ENCODE results near the gene ACAD10.

DNA sequence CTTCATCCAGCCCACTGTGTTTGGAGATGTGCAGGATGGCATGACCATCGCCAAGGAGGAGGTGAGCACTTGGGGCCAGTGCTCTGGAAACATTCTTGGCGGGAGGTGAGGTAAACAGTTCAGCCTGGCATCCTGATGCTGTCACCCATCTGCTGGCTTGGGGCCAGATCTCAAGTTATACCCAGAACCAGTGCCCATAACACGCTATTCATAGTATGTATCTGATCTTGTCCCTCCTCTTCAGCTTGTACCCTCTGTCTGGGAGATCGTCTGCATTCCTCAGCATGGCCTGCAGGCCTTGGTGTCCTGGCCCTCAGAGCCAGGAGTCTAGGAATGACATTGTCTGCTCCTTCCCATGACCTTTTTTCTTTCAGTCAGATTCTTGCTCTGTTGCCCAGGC lies 112.3 kb downstream of the ACAD10 start:
- TF ChIP-seq, protein P1, sequence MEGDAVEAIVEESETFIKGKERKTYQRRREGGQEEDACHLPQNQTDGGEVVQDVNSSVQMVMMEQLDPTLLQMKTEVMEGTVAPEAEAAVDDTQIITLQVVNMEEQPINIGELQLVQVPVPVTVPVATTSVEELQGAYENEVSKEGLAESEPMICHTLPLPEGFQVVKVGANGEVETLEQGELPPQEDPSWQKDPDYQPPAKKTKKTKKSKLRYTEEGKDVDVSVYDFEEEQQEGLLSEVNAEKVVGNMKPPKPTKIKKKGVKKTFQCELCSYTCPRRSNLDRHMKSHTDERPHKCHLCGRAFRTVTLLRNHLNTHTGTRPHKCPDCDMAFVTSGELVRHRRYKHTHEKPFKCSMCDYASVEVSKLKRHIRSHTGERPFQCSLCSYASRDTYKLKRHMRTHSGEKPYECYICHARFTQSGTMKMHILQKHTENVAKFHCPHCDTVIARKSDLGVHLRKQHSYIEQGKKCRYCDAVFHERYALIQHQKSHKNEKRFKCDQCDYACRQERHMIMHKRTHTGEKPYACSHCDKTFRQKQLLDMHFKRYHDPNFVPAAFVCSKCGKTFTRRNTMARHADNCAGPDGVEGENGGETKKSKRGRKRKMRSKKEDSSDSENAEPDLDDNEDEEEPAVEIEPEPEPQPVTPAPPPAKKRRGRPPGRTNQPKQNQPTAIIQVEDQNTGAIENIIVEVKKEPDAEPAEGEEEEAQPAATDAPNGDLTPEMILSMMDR (IDR thresholded peaks at IDR 0.05), result no peak
- no peak for TF ChIP-seq POLR2A (IDR thresholded peaks at IDR 0.05)

Measured in esophagus squamous epithelium (tissue), 4 donors.